K562 (cell line): ENCODE results near the gene ECM1. TPM values are rescaled to one million over a fixed set of nuclear protein-coding genes. Genes with fewer than 3 reads are reported as not detected.

Experiments used
- FOXJ3 ChIP-seq: sonication (generic); formaldehyde crosslinking; IDR thresholded peaks from 2 replicates; pipeline ENCODE4 v1.4.0; 2020; ENCODE audit warnings: mild to moderate bottlenecking, missing genetic modification reagents
- GABPB1 ChIP-seq: sonication (generic); formaldehyde crosslinking; IDR thresholded peaks from 2 replicates; pipeline ENCODE4 v1.8.0; 2022; ENCODE audit warnings: mild to moderate bottlenecking, missing genetic modification reagents
- GTF2F1 ChIP-seq: IDR thresholded peaks from 2 replicates; pipeline ENCODE4 v1.6.1; 2011; ENCODE audit warnings: low read depth, low read length, improper control_type of control experiment
- HOXB6 ChIP-seq: fragments of 250-450 bp; sonication (Bioruptor Pico); IDR thresholded peaks from 2 replicates; pipeline ENCODE4 v1.5.1; 2022; ENCODE audit warnings: mild to moderate bottlenecking, borderline replicate concordance
- JUND ChIP-seq, 2 experiments: IDR thresholded peaks; 2 replicates in 1 of 2; 3 replicates in 1 of 2; pipeline ENCODE4 v1.6.1; 2011; ENCODE audit warnings: borderline replicate concordance in 2 of 2, low read depth in 2 of 2, low read length in 2 of 2, improper control_type of control experiment in 1 of 2, missing biosample characterization in 1 of 2, missing genetic modification characterization in 1 of 2, missing genetic modification reagents in 1 of 2
- KAT8 ChIP-seq: fragments of 450-650 bp; IDR thresholded peaks from 2 replicates; pipeline ENCODE4 v1.6.1; 2016; ENCODE audit warnings: low read depth, mild to moderate bottlenecking
- OTX1 ChIP-seq: fragments of 450-650 bp; formaldehyde crosslinking; IDR thresholded peaks from 2 replicates; pipeline ENCODE4 v1.4.0; 2022; ENCODE audit warnings: mild to moderate bottlenecking
- PHTF2 ChIP-seq: fragments of 250-450 bp; sonication (Bioruptor Pico); IDR thresholded peaks from 2 replicates; pipeline ENCODE4 v1.5.0; 2021; ENCODE audit warnings: mild to moderate bottlenecking
- POLR2B ChIP-seq: fragments of 450-650 bp; IDR thresholded peaks from 2 replicates; pipeline ENCODE4 v1.6.1; 2018; ENCODE audit warnings: low read depth; ENCODE audit not compliant: partially characterized antibody
- RBM22 ChIP-seq: fragments of 200-400 bp; formaldehyde crosslinking; IDR thresholded peaks from 2 replicates; pipeline ENCODE4 v1.6.1; 2018; ENCODE audit warnings: low read length, low read depth; ENCODE audit not compliant: poor library complexity, severe bottlenecking
- TGIF2 ChIP-seq: sonication (generic); formaldehyde crosslinking; IDR thresholded peaks from 2 replicates; pipeline ENCODE4 v1.8.1; 2022; ENCODE audit warnings: mild to moderate bottlenecking, missing genetic modification reagents, moderate library complexity
- YY1 ChIP-seq, 3 experiments: IDR thresholded peaks; 2 replicates each; pipeline ENCODE4 v1.6.1; 2011; ENCODE audit warnings: low read length in 2 of 3, mild to moderate bottlenecking in 2 of 3, moderate library complexity in 2 of 3, borderline replicate concordance in 1 of 3, control low read depth in 1 of 3, low read depth in 1 of 3; ENCODE audit not compliant: insufficient read depth in 3 of 3, insufficient replicate concordance in 2 of 3, control insufficient read depth in 1 of 3, insufficient read length in 1 of 3; ENCODE audit errors: extremely low read depth in 1 of 3
- ZNF12 ChIP-seq: sonication (generic); formaldehyde crosslinking; IDR thresholded peaks from 2 replicates; pipeline ENCODE4 v1.4.0; 2020; ENCODE audit warnings: mild to moderate bottlenecking, missing genetic modification reagents
- ZNF561 ChIP-seq: fragments of 450-650 bp; formaldehyde crosslinking; conservative IDR thresholded peaks from 2 replicates; pipeline ENCODE4 v1.4.0; 2020; ENCODE audit warnings: mild to moderate bottlenecking, moderate library complexity
- polyA plus RNA-seq, 8 experiments: library from polyadenylated mRNA; depleted of rRNA in 4 of 8; stranded (reverse) in 5 of 8; unstranded in 3 of 8; fragments of >200 nt; fragmentation: Nextera tagmentation in 2 of 8; fragmentation: Illumina TruSeq in 1 of 8; extraction: Ambion mirVana in 2 of 8; extraction: Trizol in 1 of 8; gene quantifications; 2 replicates each; pipeline versions ENCODE4 v1.2.1 to v1.2.3, GENCODE V29; 2011 to 2014; ENCODE audit warnings: inconsistent platforms in 1 of 8, missing spikeins in 1 of 8
- total RNA-seq, 7 experiments: library from RNA; depleted of rRNA in 6 of 7; stranded (reverse); fragments of >200 nt in 6 of 7; fragmentation: Illumina TruSeq in 2 of 7; extraction: Trizol in 2 of 7; gene quantifications; 2 replicates each; pipeline versions ENCODE4 v1.2.1 to v1.2.3, GENCODE V29; 2011 to 2021; ENCODE audit warnings: low replicate concordance in 1 of 7
- TF ChIP-seq, protein P1 (sequence below): fragments of 250-450 bp; sonication (Bioruptor Pico); IDR thresholded peaks from 2 replicates; pipeline ENCODE4 v1.5.0; 2020; ENCODE audit warnings: mild to moderate bottlenecking, borderline replicate concordance
- TF ChIP-seq, protein P2 (sequence below): fragments of 150-350 bp; conservative IDR thresholded peaks from 2 replicates; pipeline ENCODE4 v1.6.1; 2014; ENCODE audit warnings: low read length
- TF ChIP-seq, protein P3 (sequence below): fragments of 450-650 bp; formaldehyde crosslinking; IDR thresholded peaks from 2 replicates; pipeline ENCODE4 v1.4.0; 2020; ENCODE audit warnings: mild to moderate bottlenecking, moderate library complexity
- TF ChIP-seq, protein P4 (sequence below): fragments of 450-650 bp; formaldehyde crosslinking; IDR thresholded peaks from 2 replicates; pipeline ENCODE4 v1.4.0; 2022; ENCODE audit warnings: missing genetic modification characterization

The ECM1 gene
- total and polyA plus RNA-seq, 9 of the 15 experiments (the other 6 are each of a cell fraction or from before 2014, with no cell fraction given) = 6.6 to 52.2 (median 12.8) TPM

DNA sequence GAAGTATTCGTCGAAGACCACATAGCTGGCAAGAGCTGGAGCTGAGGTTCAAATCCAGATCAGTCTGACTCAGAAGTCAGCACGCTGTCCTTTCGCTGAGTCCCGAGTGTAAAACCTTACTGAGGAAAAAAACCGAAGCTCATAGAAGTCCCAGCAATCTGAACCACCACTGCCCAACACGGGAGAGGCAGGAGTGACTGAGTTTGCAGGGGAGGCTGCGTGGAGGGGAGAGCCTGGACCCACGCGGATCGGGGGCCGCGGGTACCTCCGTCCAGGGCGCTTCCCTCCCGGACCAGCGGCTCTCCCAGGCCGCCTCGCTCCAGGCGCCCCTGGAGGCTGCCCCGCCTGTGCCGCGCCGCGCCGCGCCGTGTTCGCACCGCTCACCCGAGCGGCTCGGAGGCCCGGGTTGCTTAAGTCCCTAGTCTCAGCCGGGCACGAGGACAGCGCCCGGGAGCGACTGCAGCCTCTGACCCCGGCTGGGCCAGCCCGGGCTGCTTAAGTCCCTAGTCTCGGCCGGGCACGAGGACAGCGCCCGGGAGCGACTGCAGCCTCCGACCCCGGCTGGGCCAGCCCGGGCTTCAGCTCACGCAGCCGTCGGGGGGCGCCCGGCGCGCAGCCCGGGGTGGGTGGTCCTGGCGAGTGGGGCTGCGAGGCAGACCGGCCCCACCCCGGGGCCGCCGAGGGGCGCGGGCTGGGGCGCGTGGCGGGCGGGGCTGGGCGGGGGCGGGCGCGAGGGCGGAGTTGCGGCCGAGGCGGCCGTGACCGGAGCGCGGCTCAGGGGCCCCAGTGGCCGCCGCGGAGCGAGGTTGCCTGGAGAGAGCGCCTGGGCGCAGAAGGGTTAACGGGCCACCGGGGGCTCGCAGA is 41.0 kb downstream of the ECM1 start, which contains the start of gene ADAMTSL4 (continued):
- TF ChIP-seq, protein P1, sequence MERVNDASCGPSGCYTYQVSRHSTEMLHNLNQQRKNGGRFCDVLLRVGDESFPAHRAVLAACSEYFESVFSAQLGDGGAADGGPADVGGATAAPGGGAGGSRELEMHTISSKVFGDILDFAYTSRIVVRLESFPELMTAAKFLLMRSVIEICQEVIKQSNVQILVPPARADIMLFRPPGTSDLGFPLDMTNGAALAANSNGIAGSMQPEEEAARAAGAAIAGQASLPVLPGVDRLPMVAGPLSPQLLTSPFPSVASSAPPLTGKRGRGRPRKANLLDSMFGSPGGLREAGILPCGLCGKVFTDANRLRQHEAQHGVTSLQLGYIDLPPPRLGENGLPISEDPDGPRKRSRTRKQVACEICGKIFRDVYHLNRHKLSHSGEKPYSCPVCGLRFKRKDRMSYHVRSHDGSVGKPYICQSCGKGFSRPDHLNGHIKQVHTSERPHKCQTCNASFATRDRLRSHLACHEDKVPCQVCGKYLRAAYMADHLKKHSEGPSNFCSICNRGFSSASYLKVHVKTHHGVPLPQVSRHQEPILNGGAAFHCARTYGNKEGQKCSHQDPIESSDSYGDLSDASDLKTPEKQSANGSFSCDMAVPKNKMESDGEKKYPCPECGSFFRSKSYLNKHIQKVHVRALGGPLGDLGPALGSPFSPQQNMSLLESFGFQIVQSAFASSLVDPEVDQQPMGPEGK = no peak
- no peak for TF ChIP-seq TGIF2 (CRISPR knock-in tag)
- no peak for TF ChIP-seq FOXJ3 (CRISPR knock-in tag)
- TF ChIP-seq ZNF561 (CRISPR knock-in tag) = no peak
- TF ChIP-seq, protein P2, sequence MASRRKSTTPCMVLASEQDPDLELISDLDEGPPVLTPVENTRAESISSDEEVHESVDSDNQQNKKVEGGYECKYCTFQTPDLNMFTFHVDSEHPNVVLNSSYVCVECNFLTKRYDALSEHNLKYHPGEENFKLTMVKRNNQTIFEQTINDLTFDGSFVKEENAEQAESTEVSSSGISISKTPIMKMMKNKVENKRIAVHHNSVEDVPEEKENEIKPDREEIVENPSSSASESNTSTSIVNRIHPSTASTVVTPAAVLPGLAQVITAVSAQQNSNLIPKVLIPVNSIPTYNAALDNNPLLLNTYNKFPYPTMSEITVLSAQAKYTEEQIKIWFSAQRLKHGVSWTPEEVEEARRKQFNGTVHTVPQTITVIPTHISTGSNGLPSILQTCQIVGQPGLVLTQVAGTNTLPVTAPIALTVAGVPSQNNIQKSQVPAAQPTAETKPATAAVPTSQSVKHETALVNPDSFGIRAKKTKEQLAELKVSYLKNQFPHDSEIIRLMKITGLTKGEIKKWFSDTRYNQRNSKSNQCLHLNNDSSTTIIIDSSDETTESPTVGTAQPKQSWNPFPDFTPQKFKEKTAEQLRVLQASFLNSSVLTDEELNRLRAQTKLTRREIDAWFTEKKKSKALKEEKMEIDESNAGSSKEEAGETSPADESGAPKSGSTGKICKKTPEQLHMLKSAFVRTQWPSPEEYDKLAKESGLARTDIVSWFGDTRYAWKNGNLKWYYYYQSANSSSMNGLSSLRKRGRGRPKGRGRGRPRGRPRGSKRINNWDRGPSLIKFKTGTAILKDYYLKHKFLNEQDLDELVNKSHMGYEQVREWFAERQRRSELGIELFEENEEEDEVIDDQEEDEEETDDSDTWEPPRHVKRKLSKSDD = no peak
- TF ChIP-seq YY1 (IDR thresholded peaks at IDR 0.05; ENCODE audit: borderline replicate concordance in 1 of 3, control insufficient read depth in 1 of 3, extremely low read depth in 1 of 3, insufficient read depth in 3 of 3, insufficient read length in 1 of 3, insufficient replicate concordance in 2 of 3, low read depth in 1 of 3, low read length in 2 of 3) = peak in 2 of 3 experiments; percentile 62 to 81
- no peak for TF ChIP-seq KAT8
- TF ChIP-seq ZNF12 (CRISPR knock-in tag) = no peak
- TF ChIP-seq OTX1 = no peak
- no peak; the same call in 1 of the 2 replicates for TF ChIP-seq JUND (IDR thresholded peaks at IDR 0.05; ENCODE audit: borderline replicate concordance, low read depth, low read length)
- no peak for TF ChIP-seq JUND (tag; IDR thresholded peaks at IDR 0.05; ENCODE audit: borderline replicate concordance, low read depth, low read length)
- no peak for TF ChIP-seq GTF2F1
- TF ChIP-seq RBM22 = no peak
- TF ChIP-seq, protein P3, sequence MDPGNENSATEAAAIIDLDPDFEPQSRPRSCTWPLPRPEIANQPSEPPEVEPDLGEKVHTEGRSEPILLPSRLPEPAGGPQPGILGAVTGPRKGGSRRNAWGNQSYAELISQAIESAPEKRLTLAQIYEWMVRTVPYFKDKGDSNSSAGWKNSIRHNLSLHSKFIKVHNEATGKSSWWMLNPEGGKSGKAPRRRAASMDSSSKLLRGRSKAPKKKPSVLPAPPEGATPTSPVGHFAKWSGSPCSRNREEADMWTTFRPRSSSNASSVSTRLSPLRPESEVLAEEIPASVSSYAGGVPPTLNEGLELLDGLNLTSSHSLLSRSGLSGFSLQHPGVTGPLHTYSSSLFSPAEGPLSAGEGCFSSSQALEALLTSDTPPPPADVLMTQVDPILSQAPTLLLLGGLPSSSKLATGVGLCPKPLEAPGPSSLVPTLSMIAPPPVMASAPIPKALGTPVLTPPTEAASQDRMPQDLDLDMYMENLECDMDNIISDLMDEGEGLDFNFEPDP = no peak
- TF ChIP-seq, protein P4, sequence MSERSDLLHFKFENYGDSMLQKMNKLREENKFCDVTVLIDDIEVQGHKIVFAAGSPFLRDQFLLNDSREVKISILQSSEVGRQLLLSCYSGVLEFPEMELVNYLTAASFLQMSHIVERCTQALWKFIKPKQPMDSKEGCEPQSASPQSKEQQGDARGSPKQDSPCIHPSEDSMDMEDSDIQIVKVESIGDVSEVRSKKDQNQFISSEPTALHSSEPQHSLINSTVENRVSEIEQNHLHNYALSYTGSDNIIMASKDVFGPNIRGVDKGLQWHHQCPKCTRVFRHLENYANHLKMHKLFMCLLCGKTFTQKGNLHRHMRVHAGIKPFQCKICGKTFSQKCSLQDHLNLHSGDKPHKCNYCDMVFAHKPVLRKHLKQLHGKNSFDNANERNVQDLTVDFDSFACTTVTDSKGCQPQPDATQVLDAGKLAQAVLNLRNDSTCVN = no peak
- peak; percentile 16; the same call in 1 of the 2 replicates for TF ChIP-seq GABPB1 (CRISPR knock-in tag)
- TF ChIP-seq HOXB6 (CRISPR knock-in tag) = no peak
- TF ChIP-seq POLR2B = peak; percentile 63
- TF ChIP-seq PHTF2 = no peak
